ENCODE measurements around the gene KIF23. TPM values are rescaled to one million over a fixed set of nuclear protein-coding genes. Genes with fewer than 3 reads are reported as not detected.

Gene KIF23
- polyA plus RNA-seq, 1 experiment = 33.9 TPM

GRCh38 chr15:69456208-69457166 lies 42.3 kb downstream of the KIF23 start:
- Histone ChIP-seq H3K36me3 (ENCODE audit: control insufficient read depth, insufficient read depth, low read length) (peaks cover 6% of the 10 kb centered on the region; the same call in 1 of the 2 replicates), H3K27me3 (ENCODE audit: control insufficient read depth, insufficient read depth, low read length) (no peaks in the 10 kb centered on the region), H3K4me3 (ENCODE audit: low read depth, low read length) (no peak overlapping the region)
- no peak for DNase-seq (ENCODE audit: low read depth)
- POLR2A ChIA-PET = interaction anchor here (0.5 to 0.6 kb wide), 2 partner anchors 25 to 1335 kb away, joined by 3 to 5 read pairs; no protein-coding TSS in a partner anchor
- no peak for TF ChIP-seq CTCF (IDR thresholded peaks at IDR 0.05; ENCODE audit: insufficient read depth, low read depth, low read length)
- CTCF ChIA-PET = interaction anchor here (0.6 to 1.5 kb wide), 2 partner anchors 62 to 1066 kb away, joined by 4 to 6 read pairs; no protein-coding TSS in a partner anchor

GRCh38 chr15:69457304-69458280 lies 43.4 kb downstream of the KIF23 start:
- ChIA-PET CTCF (interaction anchor here (0.9 to 1.0 kb wide), 2 partner anchors 18 to 63 kb away, joined by 3 read pairs; no protein-coding TSS in a partner anchor), POLR2A (no interaction called here)
- no peak overlapping the region for H3K4me3 ChIP-seq (ENCODE audit: low read depth, low read length)
- DNase-seq (ENCODE audit: low read depth) = no peak
- no peak for TF ChIP-seq CTCF (IDR thresholded peaks at IDR 0.05; ENCODE audit: insufficient read depth, low read depth, low read length)
- peaks cover 6% of the 10 kb centered on the region; the same call in 1 of the 2 replicates for H3K36me3 ChIP-seq (ENCODE audit: control insufficient read depth, insufficient read depth, low read length)
- H3K27me3 ChIP-seq (ENCODE audit: control insufficient read depth, insufficient read depth, low read length) = no peaks in the 10 kb centered on the region

GRCh38 chr15:69459066-69459465 lies 44.9 kb downstream of the KIF23 start:
- Histone ChIP-seq H3K36me3 (ENCODE audit: control insufficient read depth, insufficient read depth, low read length) (peaks cover 6% of the 10 kb centered on the region; the same call in 1 of the 2 replicates), H3K27me3 (ENCODE audit: control insufficient read depth, insufficient read depth, low read length) (no peaks in the 10 kb centered on the region), H3K4me3 (ENCODE audit: low read depth, low read length) (no peak overlapping the region)
- CTCF ChIA-PET = no interaction called here
- POLR2A ChIA-PET = no interaction called here
- no peak for TF ChIP-seq CTCF (IDR thresholded peaks at IDR 0.05; ENCODE audit: insufficient read depth, low read depth, low read length)
- no peak for DNase-seq (ENCODE audit: low read depth)

- POLR2A ChIA-PET = no interaction called here
- CTCF ChIA-PET = no interaction called here
- DNase-seq (ENCODE audit: low read depth) = no peak
- H3K27me3 ChIP-seq (ENCODE audit: control insufficient read depth, insufficient read depth, low read length) = no peaks in the 10 kb centered on the region
- H3K36me3 ChIP-seq (ENCODE audit: control insufficient read depth, insufficient read depth, low read length) = peaks cover 6% of the 10 kb centered on the region; the same call in 1 of the 2 replicates
- no peak for TF ChIP-seq CTCF (IDR thresholded peaks at IDR 0.05; ENCODE audit: insufficient read depth, low read depth, low read length)
- H3K4me3 ChIP-seq (ENCODE audit: low read depth, low read length) = no peak overlapping the region
Observed at GRCh38 chr15:69460481-69460880, 46.3 kb downstream of the KIF23 start.
